Measurements from ENCODE around the gene SEC63.
"Not testable (repeated sequence)": the region's sequence is repeated elsewhere in the genome, so short reads cannot be mapped to it uniquely, and the experiment has no call there.

The SEC63 gene

GRCh38 chr6:107862383-107862782, 95.6 kb downstream of the SEC63 start:
- no peak for DNase-seq (ENCODE audit: low spot score)

GRCh38 chr6:107860963-107861362, 97.0 kb downstream of the SEC63 start:
- not testable (repeated sequence) for DNase-seq (ENCODE audit: low spot score)

GRCh38 chr6:107860144-107860543, 97.9 kb downstream of the SEC63 start:
- peak; percentile 24 for DNase-seq (ENCODE audit: low spot score)

GRCh38 chr6:107853230-107853629, 104.8 kb downstream of the SEC63 start:
- DNase-seq (ENCODE audit: low spot score), result peak; percentile 2

GRCh38 chr6:107849325-107849724, 108.7 kb downstream of the SEC63 start:
- DNase-seq (ENCODE audit: low spot score), result no peak

GRCh38 chr6:107847844-107848802, 109.9 kb downstream of the SEC63 start:
- DNase-seq (ENCODE audit: low spot score), result peak; percentile 58

GRCh38 chr6:107846262-107846795, 111.7 kb downstream of the SEC63 start:
- no peak for DNase-seq (ENCODE audit: low spot score)

- no peak for DNase-seq (ENCODE audit: low spot score)
These were observed 112.2 kb downstream of the SEC63 start for GRCh38 chr6:107845777-107846176.

GRCh38 chr6:107843400-107843799, 114.6 kb downstream of the SEC63 start:
- peak; percentile 9 for DNase-seq (ENCODE audit: low spot score)

- no peak for DNase-seq (ENCODE audit: low spot score)
These were observed 116.7 kb downstream of the SEC63 start for GRCh38 chr6:107841275-107841670.

- no peak for DNase-seq (ENCODE audit: low spot score)
These were observed 117.3 kb downstream of the SEC63 start for GRCh38 chr6:107840636-107841274.

GRCh38 chr6:107833136-107833535, 124.9 kb downstream of the SEC63 start:
- DNase-seq (ENCODE audit: low spot score), result no peak

GRCh38 chr6:107832151-107833056, 125.6 kb downstream of the SEC63 start:
- no peak for DNase-seq (ENCODE audit: low spot score)

GRCh38 chr6:107830060-107830459, 127.9 kb downstream of the SEC63 start:
- DNase-seq (ENCODE audit: low spot score), result no peak

- DNase-seq (ENCODE audit: low spot score), result no peak
These were observed 130.5 kb downstream of the SEC63 start for GRCh38 chr6:107827541-107827940.

GRCh38 chr6:107823047-107823557, 134.9 kb downstream of the SEC63 start:
- DNase-seq (ENCODE audit: low spot score), result no peak

- no peak for DNase-seq (ENCODE audit: low spot score)
These were observed 135.6 kb downstream of the SEC63 start for GRCh38 chr6:107822176-107823046.

GRCh38 chr6:107821591-107821990, 136.4 kb downstream of the SEC63 start:
- no peak for DNase-seq (ENCODE audit: low spot score)

GRCh38 chr6:107820338-107821261, 137.4 kb downstream of the SEC63 start:
- DNase-seq (ENCODE audit: low spot score), result no peak

GRCh38 chr6:107819964-107820337, 138.1 kb downstream of the SEC63 start:
- no peak for DNase-seq (ENCODE audit: low spot score)

Measured in SW480 (cell line).